Lung (tissue), 12 donors: Measurements from ENCODE around the gene ZNF385C. TPM values are rescaled to one million over a fixed set of nuclear protein-coding genes. Genes with fewer than 3 reads are reported as not detected.
A peak's percentile ranks its signal among the peaks of the same experiment; 100 is the strongest.

Experiments used
- ATAC-seq: fragments of 200-7000 bp; cut with Tn5 transposase; one replicate; pipeline ENCODE4 v1.9.1; 2020; ENCODE audit warnings: moderate number of reproducible peaks; ENCODE audit not compliant: insufficient read depth, low FRiP score
- DNase-seq, 3 donors: peaks; one replicate each; pipeline ENCODE4 v3.0.0-alpha.2; 2013 to 2017
- H3K27ac ChIP-seq, 2 donors: one replicate each; pipeline ENCODE4 v1.5.1; 2013; ENCODE audit warnings: mild to moderate bottlenecking in 2 of 2, moderate library complexity in 2 of 2, control low read depth in 1 of 2, inconsistent platforms in 1 of 2, low read depth in 1 of 2, low read length in 1 of 2
- H3K27me3 ChIP-seq, 3 donors: one replicate each; pipeline ENCODE4 v1.5.1; 2013; ENCODE audit warnings: low read length in 2 of 3; ENCODE audit not compliant: control insufficient read depth in 3 of 3, insufficient read depth in 3 of 3
- H3K36me3 ChIP-seq, 4 donors: one replicate each; pipeline ENCODE4 v1.5.1; 2013; ENCODE audit warnings: low read length in 4 of 4, mild to moderate bottlenecking in 1 of 4, moderate library complexity in 1 of 4; ENCODE audit not compliant: control insufficient read depth in 4 of 4, insufficient read depth in 4 of 4
- H3K4me1 ChIP-seq, 5 donors: one replicate each; pipeline ENCODE4 v1.5.1; 2013; ENCODE audit warnings: low read length in 5 of 5, mild to moderate bottlenecking in 2 of 5, moderate library complexity in 1 of 5; ENCODE audit not compliant: control insufficient read depth in 5 of 5, insufficient read depth in 5 of 5
- H3K4me3 ChIP-seq: one replicate; pipeline ENCODE4 v1.5.1; 2013; ENCODE audit warnings: mild to moderate bottlenecking, control low read depth, moderate library complexity
- H3K9ac ChIP-seq, 2 donors: one replicate each; pipeline ENCODE4 v1.5.1; 2013; ENCODE audit warnings: low read length in 2 of 2, control low read depth in 1 of 2; ENCODE audit not compliant: insufficient read depth in 1 of 2
- H3K9me3 ChIP-seq, 4 donors: one replicate each; pipeline ENCODE4 v1.5.1; 2013; ENCODE audit warnings: low read length in 3 of 4, mild to moderate bottlenecking in 1 of 4, moderate library complexity in 1 of 4; ENCODE audit not compliant: control insufficient read depth in 4 of 4, insufficient read depth in 3 of 4
- WGBS, 2 donors: extraction: QIAGEN DNeasy Blood & Tissue Kit; methylation state at CpG; one replicate each; pipeline ENCODE4 v1.1.7; 2013; 5-methylcytosine and 5-hydroxymethylcytosine counted together
- polyA plus RNA-seq, 2 donors: library from polyadenylated mRNA; stranded (reverse); fragments of 200-250 nt; gene quantifications; one replicate each; pipeline ENCODE4 v1.2.1, GENCODE V29; 2013
- total RNA-seq, 2 donors: library from RNA; depleted of rRNA in 1 of 2; stranded (reverse); fragments of >200 nt in 1 of 2; gene quantifications; one replicate each; pipeline ENCODE4 v1.2.1, GENCODE V29; 2014 to 2021
- TF ChIP-seq, protein P1 (sequence below): IDR thresholded peaks from 2 replicates; pipeline ENCODE4 v1.5.1; 2012; ENCODE audit warnings: mild to moderate bottlenecking; ENCODE audit errors: control extremely low read depth, extremely low read depth
- donor health status: control.
- donor health status: control.
- donor health status: Bipolar disorder and iron deficiency.
- donor health status: healthy.
- donor health status: DM: yes; HTN: yes; CAD: no.

ZNF385C gene
- total and polyA plus RNA-seq, 4 donors: 0.14 to 0.57 (median 0.37) TPM

DNA sequence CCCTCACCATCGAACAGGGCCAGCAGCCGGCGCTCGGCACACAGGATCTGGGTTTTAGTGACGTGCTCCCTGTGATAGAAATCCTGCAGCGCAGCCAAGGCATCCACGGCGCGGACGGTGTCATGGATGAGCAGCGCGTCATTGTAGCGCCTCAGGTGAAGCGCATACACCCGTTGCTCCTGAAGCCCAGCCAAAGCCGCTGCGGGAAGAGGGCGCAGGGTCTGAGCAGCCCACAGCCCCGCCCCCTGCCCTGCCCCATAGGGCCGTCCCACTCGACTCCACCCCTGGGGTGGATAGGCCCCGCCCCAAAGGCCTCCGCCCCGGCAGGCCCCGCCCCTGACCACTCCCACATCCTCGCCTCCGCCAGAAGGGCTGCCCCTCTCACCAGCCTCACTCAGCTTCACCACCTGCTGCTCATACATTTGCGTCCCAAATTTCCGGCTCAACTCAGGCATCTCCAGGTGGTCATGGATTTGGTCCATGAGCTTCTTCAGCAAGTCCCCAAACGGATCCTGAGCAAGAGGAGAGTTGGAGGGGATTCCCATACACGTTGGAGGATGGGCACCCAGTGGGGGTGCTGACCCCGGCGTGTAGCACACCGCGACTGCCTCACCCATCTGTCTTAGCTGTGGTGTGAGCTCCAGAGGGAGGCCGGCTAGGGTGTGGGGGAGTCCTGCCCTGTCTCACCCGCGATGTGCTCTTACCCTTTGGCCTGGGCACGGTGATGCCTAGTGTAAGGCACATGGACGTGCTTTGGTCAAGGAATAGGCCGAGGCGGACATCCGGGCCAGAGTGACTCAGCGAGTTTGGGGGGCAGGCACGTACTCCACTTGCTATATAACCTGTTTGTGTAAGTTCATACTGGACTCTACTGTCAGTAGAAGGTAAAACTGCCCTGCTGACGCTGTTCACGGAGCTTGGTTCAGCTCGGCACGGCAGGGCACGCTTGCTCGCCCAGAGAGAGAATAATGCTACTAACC is 9.6 kb upstream of the ZNF385C start:
- peaks cover 0 to 13% (median 3%) of the 10 kb centered on the region in 5 donors for H3K4me1 ChIP-seq
- H3K36me3 ChIP-seq: peaks cover 0 to 24% (median 3%) of the 10 kb centered on the region in 4 donors
- TF ChIP-seq, protein P1, sequence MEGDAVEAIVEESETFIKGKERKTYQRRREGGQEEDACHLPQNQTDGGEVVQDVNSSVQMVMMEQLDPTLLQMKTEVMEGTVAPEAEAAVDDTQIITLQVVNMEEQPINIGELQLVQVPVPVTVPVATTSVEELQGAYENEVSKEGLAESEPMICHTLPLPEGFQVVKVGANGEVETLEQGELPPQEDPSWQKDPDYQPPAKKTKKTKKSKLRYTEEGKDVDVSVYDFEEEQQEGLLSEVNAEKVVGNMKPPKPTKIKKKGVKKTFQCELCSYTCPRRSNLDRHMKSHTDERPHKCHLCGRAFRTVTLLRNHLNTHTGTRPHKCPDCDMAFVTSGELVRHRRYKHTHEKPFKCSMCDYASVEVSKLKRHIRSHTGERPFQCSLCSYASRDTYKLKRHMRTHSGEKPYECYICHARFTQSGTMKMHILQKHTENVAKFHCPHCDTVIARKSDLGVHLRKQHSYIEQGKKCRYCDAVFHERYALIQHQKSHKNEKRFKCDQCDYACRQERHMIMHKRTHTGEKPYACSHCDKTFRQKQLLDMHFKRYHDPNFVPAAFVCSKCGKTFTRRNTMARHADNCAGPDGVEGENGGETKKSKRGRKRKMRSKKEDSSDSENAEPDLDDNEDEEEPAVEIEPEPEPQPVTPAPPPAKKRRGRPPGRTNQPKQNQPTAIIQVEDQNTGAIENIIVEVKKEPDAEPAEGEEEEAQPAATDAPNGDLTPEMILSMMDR: no peak
- no peaks in the 10 kb centered on the region for H3K27me3 ChIP-seq
- H3K9me3 ChIP-seq: no peaks in the 10 kb centered on the region
- 45 to 65% methylated on average over 51 of the region's 51 CpGs for WGBS, 2 donors
- peak; percentile 80 for ATAC-seq
- H3K9ac ChIP-seq: no peak overlapping the region
- DNase-seq: peak; percentile 51 to 84 (median 68)
- no peak overlapping the region for H3K27ac ChIP-seq
- H3K4me3 ChIP-seq: no peak overlapping the region

DNA sequence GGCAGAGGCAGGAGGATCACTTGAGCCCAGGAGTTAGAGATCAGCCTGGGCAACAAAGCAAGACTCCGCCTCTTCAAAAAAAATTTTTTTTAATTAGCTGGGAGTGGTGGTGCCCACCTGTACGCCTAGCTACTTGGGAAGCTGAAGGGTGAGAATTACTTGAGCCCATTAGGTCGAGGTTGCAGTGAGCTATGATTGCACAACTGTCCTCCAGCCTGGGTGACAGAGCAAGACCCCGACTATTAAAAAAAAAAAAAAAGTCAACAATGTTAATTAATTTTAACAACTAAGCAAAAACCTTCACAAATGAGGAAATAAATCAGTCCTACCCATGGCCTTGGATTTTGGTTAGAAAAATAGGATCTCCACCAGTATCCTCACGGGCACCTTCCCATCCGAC is 8.9 kb upstream of the ZNF385C start:
- no peak for DNase-seq
- WGBS, 2 donors: 65 to 77% methylated on average over 6 of the region's 6 CpGs
- H3K4me3 ChIP-seq: no peak overlapping the region

GRCh38 chr17:42106009-42106408 is 7.7 kb upstream of the ZNF385C start:
- no peaks in the 10 kb centered on the region for H3K9me3 ChIP-seq
- H3K27ac ChIP-seq: no peak overlapping the region
- ATAC-seq (no peak), DNase-seq (no peak)
- no peak overlapping the region for H3K4me3 ChIP-seq
- WGBS, 2 donors: 90 to 97% methylated on average over 2 of the region's 2 CpGs
- no peaks in the 10 kb centered on the region for H3K27me3 ChIP-seq
- no peak overlapping the region for H3K9ac ChIP-seq
- H3K36me3 ChIP-seq: peaks cover 0 to 24% (median 3%) of the 10 kb centered on the region in 4 donors
- TF ChIP-seq, protein P1: no peak
- peaks cover 0 to 3% (median 0%) of the 10 kb centered on the region in 5 donors for H3K4me1 ChIP-seq

More for the DNA sequence above, 8.9 kb upstream of the ZNF385C start:
- Histone ChIP-seq H3K36me3 (peaks cover 0 to 24% (median 3%) of the 10 kb centered on the region in 4 donors), H3K4me1 (peaks cover 0 to 11% (median 0%) of the 10 kb centered on the region in 5 donors), H3K27ac (no peak overlapping the region), H3K9ac (no peak overlapping the region), H3K27me3 (no peaks in the 10 kb centered on the region), H3K9me3 (no peaks in the 10 kb centered on the region)
- no peak for ATAC-seq
- TF ChIP-seq, protein P1: no peak
